GM21526 (cell line): ENCODE data around the gene DDR1.

ENCODE experiments used
- ATAC-seq: cut with Tn5 transposase; IDR thresholded peaks from one replicate; pipeline ENCODE4 v1.9.1; 2021; ENCODE audit warnings: moderate library complexity; ENCODE audit not compliant: unreplicated experiment, low FRiP score

Gene DDR1

DNA sequence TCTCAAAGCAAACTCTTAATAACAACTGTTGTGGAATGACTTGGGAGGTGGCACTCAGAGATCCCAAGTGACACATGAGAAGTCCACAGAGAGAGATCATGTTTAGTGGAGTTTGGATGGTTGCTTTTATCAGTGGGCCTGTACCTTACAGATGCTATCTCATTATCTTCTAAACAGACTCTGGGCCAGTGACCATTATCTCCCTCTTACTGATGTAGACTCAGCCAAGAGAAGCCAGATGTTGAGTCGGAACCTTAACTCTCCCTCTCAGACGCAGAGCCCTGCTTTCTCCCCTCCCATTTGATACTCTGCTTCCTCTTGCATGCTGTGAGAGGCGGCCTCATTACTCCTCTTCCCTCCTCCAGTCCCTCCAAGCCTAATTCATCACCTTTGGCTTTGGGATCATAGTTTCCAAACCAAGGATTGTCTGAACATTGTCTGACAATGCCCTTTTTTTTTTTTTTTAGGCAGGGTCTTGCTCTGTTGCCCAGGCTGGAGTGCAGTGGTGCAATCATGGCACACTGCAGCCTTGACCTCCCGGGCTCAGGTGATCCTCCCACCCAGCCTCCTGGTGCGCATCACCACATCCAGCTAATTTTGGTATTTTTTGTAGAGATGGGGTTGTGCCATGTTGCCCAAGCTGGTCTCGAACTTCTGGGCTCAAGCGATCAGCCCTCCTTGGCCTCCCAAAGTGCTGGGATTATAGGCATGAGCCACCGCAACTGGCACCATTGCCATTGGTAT, 4.5 kb upstream of the DDR1 start:
- no peak for ATAC-seq

DNA sequence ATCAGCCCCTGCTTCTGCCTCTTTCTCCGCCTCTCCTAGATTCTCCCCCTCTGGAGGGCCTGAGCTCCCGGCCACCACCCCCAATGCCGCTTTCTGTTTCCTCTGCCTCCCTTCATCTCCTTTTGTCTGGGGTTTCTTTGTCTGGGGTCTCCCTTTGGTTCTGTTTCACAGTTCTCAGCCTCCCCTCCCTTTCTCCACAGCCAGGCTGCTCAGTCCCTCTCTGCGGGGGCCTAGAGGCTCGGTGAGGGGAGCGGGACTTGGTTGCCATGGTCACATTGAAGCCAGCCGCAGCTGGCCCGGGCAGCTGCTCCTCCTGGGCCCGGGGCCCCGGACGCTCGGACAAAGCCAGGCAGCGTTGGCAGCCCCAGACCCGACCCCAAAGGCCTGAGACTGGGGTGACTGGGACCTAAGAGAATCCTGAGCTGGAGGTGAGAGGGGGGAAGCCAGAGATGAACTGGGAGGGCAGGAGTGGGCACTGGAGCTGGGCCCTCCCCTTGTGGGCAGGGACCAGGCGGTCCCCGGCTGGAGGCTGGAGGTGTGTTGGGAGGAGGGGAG, 3.5 kb upstream of the DDR1 start:
- ATAC-seq = no peak

GRCh38 chr6:30881392-30882203, 2.7 kb upstream of the DDR1 start:
- ATAC-seq = no peak

DNA sequence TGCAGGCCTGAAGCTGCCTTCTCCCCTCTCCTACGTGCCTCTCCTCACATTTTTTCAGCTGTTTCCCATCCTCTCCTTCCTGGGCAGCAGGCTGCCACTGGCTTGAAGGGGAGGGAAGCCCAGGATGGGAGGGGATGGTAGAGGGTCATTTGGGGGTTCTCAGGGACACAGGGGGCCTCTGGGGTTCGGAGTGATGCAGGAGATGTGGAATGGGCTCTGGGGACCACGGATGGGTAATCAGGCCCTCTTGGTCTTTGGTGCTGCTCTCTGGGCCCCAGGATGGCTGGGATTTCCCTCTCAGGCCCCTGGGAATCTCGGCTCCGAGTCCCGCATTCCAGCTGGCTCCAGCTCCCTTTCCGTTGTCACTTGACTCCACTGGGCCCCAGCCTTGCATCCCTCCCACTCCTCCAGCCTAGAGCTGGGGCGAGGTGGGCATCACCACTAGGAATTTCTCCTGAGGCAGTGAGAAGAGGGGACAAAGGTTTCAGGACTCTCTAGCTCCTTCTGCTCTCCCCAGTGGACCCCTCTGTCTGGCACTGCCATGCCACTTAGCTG, 2.0 kb upstream of the DDR1 start:
- no peak for ATAC-seq

GRCh38 chr6:30882759-30883684, 1.3 kb upstream of the DDR1 start:
- ATAC-seq = no peak

- no peak for ATAC-seq
These were observed 482 bp downstream of the DDR1 start for GRCh38 chr6:30884521-30885480.

DNA sequence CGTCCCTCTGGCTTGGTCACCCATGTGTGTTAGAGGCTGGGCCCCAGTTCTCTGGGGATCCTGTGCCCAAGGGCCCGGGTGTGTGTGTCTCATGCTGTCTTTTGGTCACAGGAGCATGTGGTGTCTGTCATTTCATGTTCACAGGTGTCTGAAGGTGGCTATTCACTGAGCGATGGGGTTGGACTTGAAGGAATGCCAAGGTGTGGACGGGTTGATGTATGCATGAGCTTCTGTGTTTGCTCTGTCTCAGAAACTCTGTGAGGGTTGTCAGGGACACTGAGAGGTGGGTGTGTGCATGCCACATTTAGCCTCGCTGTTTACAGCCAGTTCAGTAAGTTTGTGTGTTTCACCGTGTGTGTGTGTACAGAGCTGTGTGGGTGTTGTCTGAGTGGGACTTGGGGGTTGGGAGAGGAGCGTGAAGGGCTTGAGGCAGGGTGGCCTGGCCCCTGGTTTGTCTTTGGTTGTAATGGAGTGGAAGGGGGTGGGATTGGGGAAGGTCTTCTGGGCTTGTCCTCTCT, 1.2 kb downstream of the DDR1 start:
- no peak for ATAC-seq

- no peak for ATAC-seq
These were observed 1.9 kb downstream of the DDR1 start for GRCh38 chr6:30885999-30886896.

DNA sequence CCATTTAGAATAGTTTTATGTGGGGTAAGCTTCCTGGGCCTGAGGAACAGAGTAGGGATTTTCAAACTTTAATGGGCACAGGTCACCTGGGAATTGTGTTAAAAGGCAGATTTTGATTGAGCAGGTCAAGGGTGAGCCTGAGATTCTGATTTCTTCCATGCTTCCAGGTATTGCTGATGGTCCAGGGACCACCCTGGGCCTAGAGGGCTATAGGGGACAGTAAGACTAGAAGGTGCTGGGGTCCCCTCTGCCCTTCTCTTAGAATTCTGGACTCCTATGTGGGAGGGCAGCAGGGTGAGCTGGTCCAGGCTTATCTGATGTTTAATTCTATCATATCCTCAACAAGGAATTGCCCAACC, 2.6 kb downstream of the DDR1 start:
- ATAC-seq = no peak

GRCh38 chr6:30887901-30888815, 3.8 kb downstream of the DDR1 start:
- ATAC-seq = no peak

- ATAC-seq = no peak
These were observed 4.6 kb downstream of the DDR1 start for GRCh38 chr6:30888816-30889495.

DNA sequence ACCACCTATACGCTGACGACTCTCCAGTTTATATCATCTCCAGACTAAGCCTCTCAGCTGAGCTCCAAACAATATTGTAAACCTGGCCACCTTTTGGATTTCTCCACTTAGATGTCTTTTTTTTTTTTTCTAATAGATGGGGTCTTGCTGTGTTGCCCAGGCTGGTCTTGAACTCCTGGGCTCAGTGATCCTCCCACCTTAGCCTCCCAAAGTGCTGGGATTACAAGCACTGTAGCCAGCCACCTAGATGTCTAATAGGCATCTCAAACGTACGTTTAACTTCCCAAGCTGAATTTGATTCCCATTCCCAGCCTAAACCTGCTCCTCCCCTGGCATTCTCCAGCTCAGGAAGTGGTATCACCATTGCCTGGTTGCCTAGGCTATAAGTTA, 5.2 kb downstream of the DDR1 start:
- ATAC-seq = no peak

GRCh38 chr6:30889921-30890645, 5.8 kb downstream of the DDR1 start:
- no peak for ATAC-seq

- ATAC-seq = no peak
These were observed 6.5 kb downstream of the DDR1 start for GRCh38 chr6:30890646-30891449.

DNA sequence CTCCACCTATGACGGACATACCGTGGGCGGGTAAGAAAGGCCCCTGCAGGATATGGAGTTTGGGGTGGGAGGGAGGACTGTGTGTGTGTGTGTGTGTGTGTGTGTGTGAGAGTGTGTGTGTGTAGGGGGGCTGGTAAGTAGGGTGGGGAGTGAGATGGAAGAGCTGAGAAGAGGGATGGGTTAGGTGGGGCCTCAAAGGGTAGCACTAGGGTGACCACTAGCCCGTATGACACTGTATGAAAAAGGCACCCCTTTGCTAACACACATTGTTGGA, 7.1 kb downstream of the DDR1 start:
- ATAC-seq = no peak
